HepG2 (cell line): ENCODE measurements around the gene CNTN5.

Experiments used
- AGO1 ChIP-seq: fragments of 200-400 bp; formaldehyde crosslinking; IDR thresholded peaks from 2 replicates; pipeline ENCODE4 v1.6.1; 2017; ENCODE audit warnings: mild to moderate bottlenecking, low read depth, low read length, moderate library complexity; ENCODE audit not compliant: poor library complexity, severe bottlenecking
- CTCF ChIP-seq: sonication (generic); formaldehyde crosslinking; IDR thresholded peaks from 2 replicates; pipeline ENCODE4 v1.5.0; 2020; ENCODE audit warnings: mild to moderate bottlenecking, missing genetic modification reagents, moderate library complexity
- GRHL1 ChIP-seq: sonication (generic); formaldehyde crosslinking; conservative IDR thresholded peaks from 2 replicates; pipeline ENCODE4 v1.8.0; 2022; ENCODE audit warnings: missing genetic modification reagents
- NFKB2 ChIP-seq: sonication (generic); formaldehyde crosslinking; IDR thresholded peaks from 2 replicates; pipeline ENCODE4 v1.4.0; 2020; ENCODE audit warnings: missing genetic modification reagents, borderline replicate concordance
- POLR2AphosphoS2 ChIP-seq: IDR thresholded peaks from 2 replicates; pipeline ENCODE4 v1.6.1; 2011; ENCODE audit warnings: low read depth, low read length, improper control_type of control experiment
- REPIN1 ChIP-seq: sonication (generic); formaldehyde crosslinking; IDR thresholded peaks from 2 replicates; pipeline ENCODE4 v1.8.0; 2022; ENCODE audit warnings: missing genetic modification reagents, low read depth, mild to moderate bottlenecking, borderline replicate concordance
- REST ChIP-seq, 2 experiments: IDR thresholded peaks; 2 replicates each; pipeline ENCODE4 v1.6.1; 2011 to 2012; ENCODE audit warnings: low read length in 2 of 2, borderline replicate concordance in 1 of 2, low read depth in 1 of 2, mild to moderate bottlenecking in 1 of 2, moderate library complexity in 1 of 2
- SMC3 ChIP-seq: IDR thresholded peaks from 2 replicates; pipeline ENCODE4 v1.6.1; 2011; ENCODE audit warnings: low read length, improper control_type of control experiment
- XRCC5 ChIP-seq: fragments of 200-400 bp; formaldehyde crosslinking; optimal IDR thresholded peaks from 2 replicates; pipeline ENCODE3; 2017; ENCODE audit warnings: mild to moderate bottlenecking, low read length
- ZNF274 ChIP-seq: sonication (generic); formaldehyde crosslinking; IDR thresholded peaks from 2 replicates; pipeline ENCODE4 v1.5.1; 2020; ENCODE audit warnings: mild to moderate bottlenecking, missing genetic modification reagents
- ZNF567 ChIP-seq: sonication (generic); formaldehyde crosslinking; IDR thresholded peaks from 2 replicates; pipeline ENCODE4 v1.8.1; 2023; ENCODE audit warnings: mild to moderate bottlenecking, missing genetic modification reagents, borderline replicate concordance
- ZSCAN5A ChIP-seq: sonication (generic); formaldehyde crosslinking; IDR thresholded peaks from 2 replicates; pipeline ENCODE4 v1.8.0; 2022; ENCODE audit warnings: mild to moderate bottlenecking, missing genetic modification reagents, borderline replicate concordance

- TF ChIP-seq CTCF (CRISPR knock-in tag) (no peak), ZNF567 (no peak), ZSCAN5A (CRISPR knock-in tag) (no peak), POLR2AphosphoS2 (no peak), ZNF274 (CRISPR knock-in tag) (no peak), GRHL1 (CRISPR knock-in tag) (no peak), NFKB2 (CRISPR knock-in tag) (no peak), XRCC5 (no peak), REPIN1 (no peak), SMC3 (no peak), REST (IDR thresholded peaks at IDR 0.05; ENCODE audit: borderline replicate concordance in 1 of 2, low read depth in 1 of 2, low read length in 2 of 2) (no peak), AGO1 (no peak)
Measured at GRCh38 chr11:99352642-99353041, 331.9 kb downstream of the CNTN5 start.
